ENCODE data around the gene MYMK.
A peak's percentile ranks its signal among the peaks of the same experiment; 100 is the strongest.
"Not testable (repeated sequence)": the region's sequence is repeated elsewhere in the genome, so short reads cannot be mapped to it uniquely, and the experiment has no call there.

Gene MYMK, protein sequence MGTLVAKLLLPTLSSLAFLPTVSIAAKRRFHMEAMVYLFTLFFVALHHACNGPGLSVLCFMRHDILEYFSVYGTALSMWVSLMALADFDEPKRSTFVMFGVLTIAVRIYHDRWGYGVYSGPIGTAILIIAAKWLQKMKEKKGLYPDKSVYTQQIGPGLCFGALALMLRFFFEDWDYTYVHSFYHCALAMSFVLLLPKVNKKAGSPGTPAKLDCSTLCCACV

GRCh38 chr9:133524679-133525228 is at the start of gene MYMK:
Gene MYMK (minus strand): TSS chr9:133524959. CDS start chr9:133524844, 115 bp downstream.
- DNase-seq = no peak

- DNase-seq = no peak
Measured at GRCh38 chr9:133573791-133574515, 49.2 kb upstream of the MYMK start.

DNA sequence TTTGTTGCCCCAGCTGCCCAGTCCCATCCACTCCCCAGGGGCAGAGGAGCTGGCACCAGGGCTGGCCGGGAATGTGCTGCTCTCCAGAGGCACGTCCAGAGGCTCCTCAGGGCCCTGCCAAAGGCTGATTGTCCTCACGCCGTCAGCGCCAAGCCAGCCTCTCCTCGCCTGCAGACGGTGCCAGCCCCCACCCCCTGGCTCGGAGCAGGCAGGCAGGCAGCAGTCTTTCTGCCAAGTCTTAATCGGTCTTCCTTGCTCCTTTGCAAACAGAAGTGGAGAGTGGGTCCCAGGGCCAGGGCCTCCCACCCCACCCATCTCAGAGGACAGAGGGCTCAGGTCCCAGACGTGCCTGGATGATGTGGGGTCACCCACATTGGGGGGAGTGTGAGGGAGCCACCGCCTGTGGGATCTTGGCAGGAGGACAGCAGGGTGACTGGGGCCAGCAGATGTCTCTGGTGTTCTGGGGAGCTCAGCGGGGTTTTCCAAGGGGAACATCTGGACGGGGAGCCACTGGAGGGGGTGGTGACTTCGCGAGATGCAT is 48.1 kb upstream of the MYMK start:
- no peak for DNase-seq

GRCh38 chr9:133571896-133572595 is 47.3 kb upstream of the MYMK start:
- no peak for DNase-seq

DNA sequence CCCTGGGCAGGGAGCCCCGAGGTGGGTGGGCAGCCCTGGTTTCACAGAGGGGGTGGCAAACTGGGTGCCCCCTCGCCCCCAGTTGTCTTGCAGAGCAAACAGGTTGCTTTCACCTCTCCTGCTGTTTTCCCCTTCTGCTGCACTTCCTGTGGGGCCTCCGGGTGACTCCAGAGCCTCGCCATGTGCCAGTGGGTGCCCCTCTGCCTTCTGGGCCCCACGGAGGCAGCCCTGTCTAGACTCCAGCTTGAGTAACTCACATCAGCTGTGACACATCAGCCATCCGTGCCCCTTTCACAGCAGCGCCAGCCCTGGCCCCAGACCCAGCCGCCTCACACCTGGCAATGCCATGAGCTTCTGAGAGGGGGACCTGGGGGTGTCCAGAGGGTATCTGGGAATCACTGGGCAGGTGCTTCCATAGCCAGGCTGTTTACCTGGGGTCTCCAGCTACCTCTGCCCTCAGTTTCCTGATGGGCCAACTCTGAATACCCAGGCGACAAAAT is 46.7 kb upstream of the MYMK start:
- no peak for DNase-seq

DNA sequence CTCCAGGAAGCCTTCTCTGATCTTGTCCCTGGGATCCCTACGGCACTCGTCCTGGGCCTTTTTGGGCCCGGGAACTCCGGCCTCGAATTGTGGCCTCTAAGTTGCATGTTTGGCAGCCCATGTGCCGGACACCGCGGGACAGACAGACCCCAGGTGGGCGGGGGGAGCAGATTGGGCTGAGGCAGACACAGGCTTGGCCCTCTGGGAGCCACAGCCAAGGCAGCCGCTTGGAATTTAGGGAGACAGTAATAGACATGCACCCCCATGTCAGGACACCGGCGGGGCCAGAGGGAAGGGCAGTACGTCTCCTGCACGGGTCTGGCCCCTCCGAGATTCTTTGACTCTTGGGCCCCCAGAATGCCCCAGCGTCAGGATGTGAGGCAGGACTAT is 45.9 kb upstream of the MYMK start:
- DNase-seq = no peak

GRCh38 chr9:133569891-133570690 is 45.3 kb upstream of the MYMK start:
- no peak for DNase-seq

DNA sequence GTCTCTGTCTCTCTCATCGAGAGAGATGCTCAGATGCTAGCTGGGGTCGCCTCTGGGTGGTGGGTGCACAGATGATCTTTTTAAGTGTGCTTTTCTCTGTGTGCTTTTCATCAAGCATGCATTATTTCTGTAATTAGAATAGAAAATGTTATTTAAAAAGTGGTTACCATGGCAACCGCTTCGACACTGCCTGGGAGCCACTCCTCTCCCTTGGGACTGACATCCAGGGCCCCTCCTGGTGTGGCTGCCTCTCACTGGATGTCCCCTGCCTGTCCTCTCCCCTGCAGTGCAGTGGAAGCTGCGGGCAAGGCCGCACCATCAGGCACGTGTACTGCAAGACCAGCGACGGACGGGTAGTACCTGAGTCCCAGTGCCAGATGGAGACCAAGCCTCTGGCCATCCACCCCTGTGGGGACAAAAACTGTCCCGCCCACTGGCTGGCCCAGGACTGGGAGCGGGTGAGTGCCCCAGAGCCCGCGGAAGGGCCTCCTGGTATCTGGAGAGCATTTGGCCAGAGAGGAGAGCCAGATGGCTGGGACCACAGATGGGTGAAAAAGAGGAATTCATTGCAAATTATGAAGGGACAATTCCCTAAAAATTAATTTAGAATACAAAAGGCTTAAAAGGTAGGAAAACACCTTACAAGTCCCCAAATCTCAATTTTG is 44.5 kb upstream of the MYMK start:
- no peak for DNase-seq

DNA sequence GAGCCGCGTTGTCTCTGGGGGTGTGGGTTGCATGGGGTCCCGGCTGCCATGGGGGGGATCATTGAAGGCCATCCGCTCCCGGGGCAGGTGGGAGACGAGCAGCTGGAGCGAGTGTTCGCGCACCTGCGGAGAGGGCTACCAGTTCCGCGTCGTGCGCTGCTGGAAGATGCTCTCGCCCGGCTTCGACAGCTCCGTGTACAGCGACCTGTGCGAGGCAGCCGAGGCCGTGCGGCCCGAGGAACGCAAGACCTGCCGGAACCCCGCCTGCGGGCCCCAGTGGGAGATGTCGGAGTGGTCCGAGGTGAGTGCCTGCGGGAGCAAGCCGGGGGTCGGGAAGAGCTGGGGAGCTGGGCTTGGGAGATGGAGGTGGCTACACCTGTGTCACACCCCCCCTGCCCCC is 43.4 kb upstream of the MYMK start:
- no peak for DNase-seq

DNA sequence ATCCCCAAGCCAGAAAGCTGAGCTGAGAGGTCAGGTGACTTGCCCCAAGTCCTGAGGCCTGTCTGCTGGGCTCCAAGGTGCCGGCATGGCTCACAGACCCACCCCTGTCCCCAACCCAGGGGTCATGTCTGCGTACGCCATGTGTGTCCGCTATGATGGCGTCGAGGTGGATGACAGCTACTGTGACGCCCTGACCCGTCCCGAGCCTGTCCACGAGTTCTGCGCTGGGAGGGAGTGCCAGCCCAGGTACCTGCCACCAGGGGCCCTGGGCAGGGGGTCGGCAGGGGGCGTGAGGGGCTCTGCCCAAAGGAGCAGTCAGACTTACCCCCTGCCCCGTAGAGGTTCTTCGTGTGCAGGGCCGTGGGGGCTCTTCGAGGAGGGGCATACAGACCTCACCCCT is 42.1 kb upstream of the MYMK start:
- DNase-seq = no peak

- DNase-seq = no peak
Measured at GRCh38 chr9:133566382-133566781, 41.6 kb upstream of the MYMK start.

GRCh38 chr9:133564451-133565116 is 39.8 kb upstream of the MYMK start:
- no peak for DNase-seq

- DNase-seq = not testable (repeated sequence)
Measured at GRCh38 chr9:133563814-133564213, 39.1 kb upstream of the MYMK start.

GRCh38 chr9:133563291-133563796 is 38.6 kb upstream of the MYMK start:
- DNase-seq = no peak

DNA sequence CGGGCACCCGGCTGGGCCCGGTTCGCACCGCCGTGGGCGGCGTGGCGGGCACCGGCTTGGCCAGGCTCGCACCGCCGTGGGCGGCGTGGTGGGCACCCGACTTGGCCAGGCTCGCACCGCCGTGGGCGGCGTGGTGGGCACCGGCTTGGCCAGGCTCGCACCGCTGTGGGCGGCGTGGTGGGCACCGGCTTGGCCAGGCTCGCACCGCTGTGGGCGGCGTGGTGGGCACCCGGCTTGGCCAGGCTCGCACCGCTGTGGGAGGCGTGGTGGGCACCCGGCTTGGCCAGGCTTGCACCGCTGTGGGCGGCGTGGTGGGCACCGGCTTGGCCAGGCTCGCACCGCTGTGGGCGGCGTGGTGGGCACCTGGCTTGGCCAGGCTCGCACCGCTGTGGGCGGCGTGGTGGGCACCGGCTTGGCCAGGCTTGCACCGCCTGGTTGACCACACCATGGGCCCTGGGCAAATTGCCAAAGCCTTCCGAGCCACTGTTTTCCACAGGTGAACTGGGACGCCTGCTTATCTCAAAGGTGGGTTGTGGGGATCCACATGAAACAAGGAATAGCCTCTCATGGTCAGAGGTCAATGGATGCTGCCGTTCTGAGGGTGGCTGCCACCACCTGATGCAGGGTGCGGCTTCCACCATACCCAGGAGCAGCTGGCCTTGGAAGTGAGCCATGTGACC is 38.0 kb upstream of the MYMK start:
- no peak for DNase-seq

DNA sequence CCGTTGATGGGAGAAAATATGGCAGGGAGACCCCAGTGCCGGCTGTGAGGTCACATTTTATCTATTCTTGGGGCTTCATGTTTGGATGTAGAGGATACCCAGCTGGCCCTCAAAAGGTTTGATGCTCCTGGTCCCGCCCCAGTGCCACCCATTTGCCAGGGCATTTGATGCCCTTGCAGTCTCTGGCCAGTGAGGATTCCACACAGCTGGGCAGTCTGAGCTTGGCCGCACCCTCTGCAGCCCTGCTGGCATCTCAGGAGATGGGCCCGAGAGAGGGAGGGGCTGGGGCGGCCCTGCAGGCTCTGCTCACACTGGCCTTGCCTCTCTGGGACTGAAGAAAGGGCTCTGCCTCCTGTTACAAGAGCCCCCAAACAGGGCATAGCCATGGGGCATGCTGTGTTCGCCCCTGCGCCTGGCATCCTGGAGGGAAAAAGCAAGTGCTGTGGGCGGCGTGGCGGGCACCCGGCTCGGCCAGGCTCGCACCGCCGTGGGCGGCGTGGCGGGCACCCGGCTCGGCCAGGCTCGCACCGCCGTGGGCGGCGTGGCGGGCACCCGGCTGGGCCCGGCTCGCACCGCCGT is 37.3 kb upstream of the MYMK start:
- DNase-seq = no peak

GRCh38 chr9:133560944-133561343 is 36.2 kb upstream of the MYMK start:
- no peak for DNase-seq

DNA sequence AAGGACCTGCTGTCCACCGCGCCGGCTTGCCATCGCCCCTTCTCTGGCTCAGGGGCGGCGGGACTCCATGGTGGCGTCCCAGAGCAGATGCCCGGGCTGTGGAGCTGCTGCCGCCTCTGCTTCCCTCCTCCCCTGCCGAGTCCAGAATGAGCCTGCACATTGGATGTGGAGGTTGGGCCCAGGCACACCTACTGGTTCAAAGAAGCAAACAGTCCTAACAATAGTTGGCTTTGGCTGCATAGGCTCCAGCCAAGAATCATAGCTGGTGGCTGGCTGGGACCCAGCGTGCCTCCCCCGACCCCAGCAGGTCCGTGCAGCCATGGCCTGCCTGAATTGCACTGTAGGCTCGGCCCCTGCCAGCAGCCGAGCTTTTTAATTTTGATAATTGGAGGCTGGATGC is 35.6 kb upstream of the MYMK start:
- no peak for DNase-seq

GRCh38 chr9:133558191-133559126 is 33.7 kb upstream of the MYMK start:
- DNase-seq = peak; percentile 40

All from NK-92 treated with Interleukin-12 subunit alpha and Interleukin-12 subunit beta, amount 100 ng/mL, for 24 hours (cell line).